ENCODE results near the gene TTLL10.

TTLL10 gene, protein sequence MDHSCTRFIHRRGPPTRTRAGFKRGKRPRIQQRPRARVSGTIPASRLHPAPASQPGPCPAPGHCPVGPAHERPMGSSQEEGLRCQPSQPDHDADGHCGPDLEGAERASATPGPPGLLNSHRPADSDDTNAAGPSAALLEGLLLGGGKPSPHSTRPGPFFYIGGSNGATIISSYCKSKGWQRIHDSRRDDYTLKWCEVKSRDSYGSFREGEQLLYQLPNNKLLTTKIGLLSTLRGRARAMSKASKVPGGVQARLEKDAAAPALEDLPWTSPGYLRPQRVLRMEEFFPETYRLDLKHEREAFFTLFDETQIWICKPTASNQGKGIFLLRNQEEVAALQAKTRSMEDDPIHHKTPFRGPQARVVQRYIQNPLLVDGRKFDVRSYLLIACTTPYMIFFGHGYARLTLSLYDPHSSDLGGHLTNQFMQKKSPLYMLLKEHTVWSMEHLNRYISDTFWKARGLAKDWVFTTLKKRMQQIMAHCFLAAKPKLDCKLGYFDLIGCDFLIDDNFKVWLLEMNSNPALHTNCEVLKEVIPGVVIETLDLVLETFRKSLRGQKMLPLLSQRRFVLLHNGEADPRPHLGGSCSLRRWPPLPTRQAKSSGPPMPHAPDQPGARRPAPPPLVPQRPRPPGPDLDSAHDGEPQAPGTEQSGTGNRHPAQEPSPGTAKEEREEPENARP

DNA sequence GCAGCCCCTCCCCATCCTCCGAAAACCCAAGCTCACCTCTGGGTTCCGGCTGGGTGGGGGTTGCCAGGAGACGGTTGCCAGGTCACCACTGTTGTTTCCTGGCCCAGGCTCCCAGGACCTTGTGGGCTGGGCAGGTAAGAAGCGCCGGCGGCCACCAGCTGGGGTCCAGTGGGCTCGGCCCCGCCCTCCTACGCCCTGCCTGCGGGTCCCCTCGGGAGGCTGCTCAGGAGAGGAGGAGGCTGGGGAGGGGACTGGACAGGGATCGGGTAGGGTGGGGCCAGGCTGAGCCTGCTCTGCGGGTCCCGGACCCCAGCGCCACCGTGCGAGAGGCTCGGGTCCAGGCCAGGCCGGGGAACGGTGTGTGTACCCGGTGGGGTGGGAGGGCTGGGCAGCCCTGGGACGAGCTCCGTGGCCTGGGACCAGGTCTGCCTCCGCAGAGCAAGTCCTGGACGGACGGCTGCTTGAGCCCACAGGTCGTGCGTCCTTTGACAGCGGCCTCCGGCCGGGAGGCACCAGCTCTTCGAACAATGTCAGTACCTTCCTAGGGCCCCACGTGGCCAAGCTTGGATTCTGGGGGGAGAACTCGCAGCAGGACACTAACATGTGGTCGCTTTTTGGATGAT, at the start of gene TTLL10:
Gene TTLL10 (plus strand): TSS at position 88 of the 623 bp plus-strand sequence. CDS start 5,336 bp downstream, outside the sequence.
- in situ Hi-C loops (cut with HindIII; ENCODE audit: low sequenced_read_pairs): loop anchor here (5.0 kb wide), 1 partner anchor 47 kb away; no protein-coding TSS in a partner anchor

GRCh38 chr1:1124508-1124785, 49.2 kb upstream of the TTLL10 start:
- in situ Hi-C loops (cut with HindIII; ENCODE audit: low sequenced_read_pairs): no loop called here

DNA sequence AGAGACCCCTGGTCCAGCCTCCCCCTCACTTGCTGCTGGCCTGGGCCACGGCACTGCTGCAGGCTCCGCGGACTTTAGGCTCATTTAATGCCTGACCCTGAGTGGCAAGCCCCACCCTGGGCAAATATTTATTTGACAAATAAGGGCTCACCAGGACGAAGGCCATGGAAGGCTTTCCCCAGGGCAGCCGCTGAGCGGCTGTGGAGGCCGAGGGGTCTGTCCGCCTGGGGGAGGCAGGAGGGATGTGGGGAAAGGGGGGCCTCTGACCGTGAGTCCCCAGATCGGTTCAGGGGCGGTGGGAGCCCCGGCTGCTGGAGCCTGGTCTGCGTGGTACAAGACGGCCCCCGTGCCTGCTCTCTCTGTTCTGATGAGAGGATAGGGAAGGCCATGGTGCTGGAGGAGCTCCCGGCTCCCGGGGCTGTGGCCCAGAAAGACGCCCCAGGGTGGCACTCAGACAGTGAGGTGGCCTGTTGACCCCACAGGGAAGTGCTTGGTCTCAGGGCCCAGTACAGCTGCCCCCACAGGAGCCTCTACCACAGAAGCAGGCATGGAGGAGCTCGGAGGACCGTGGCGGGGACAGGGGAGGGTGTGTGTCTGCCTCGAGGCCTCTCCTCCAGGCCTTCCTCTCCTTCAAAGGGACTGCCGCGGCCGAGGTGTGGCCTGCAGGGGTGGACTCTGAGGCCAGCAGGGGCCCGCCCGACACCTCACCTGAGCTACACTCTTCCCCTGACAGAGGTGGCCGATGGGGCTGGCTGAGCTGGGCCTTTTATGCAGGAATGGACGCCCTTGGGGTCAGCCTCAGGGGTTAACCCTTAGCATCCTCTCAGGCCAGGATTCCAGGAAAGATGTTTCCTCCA, 48.7 kb upstream of the TTLL10 start:
- in situ Hi-C loops (cut with HindIII; ENCODE audit: low sequenced_read_pairs): loop anchor here (5.0 kb wide), 2 partner anchors 47 to 97 kb away; partner anchors contain the start of gene TTLL10

GRCh38 chr1:1125945-1126344, 47.7 kb upstream of the TTLL10 start:
- in situ Hi-C loops (cut with HindIII; ENCODE audit: low sequenced_read_pairs): loop anchor here (5.0 kb wide), 2 partner anchors 46 to 96 kb away; partner anchors contain the start of gene TTLL10

- in situ Hi-C loops (cut with HindIII; ENCODE audit: low sequenced_read_pairs): loop anchor here (5.0 kb wide), 2 partner anchors 44 to 94 kb away; partner anchors contain the start of gene TTLL10
Measured at GRCh38 chr1:1127551-1128451, 45.9 kb upstream of the TTLL10 start.

- in situ Hi-C loops (cut with HindIII; ENCODE audit: low sequenced_read_pairs): loop anchor here (5.0 kb wide), 2 partner anchors 44 to 94 kb away; partner anchors contain the start of gene TTLL10
Measured at GRCh38 chr1:1128454-1129139, 45.1 kb upstream of the TTLL10 start.

DNA sequence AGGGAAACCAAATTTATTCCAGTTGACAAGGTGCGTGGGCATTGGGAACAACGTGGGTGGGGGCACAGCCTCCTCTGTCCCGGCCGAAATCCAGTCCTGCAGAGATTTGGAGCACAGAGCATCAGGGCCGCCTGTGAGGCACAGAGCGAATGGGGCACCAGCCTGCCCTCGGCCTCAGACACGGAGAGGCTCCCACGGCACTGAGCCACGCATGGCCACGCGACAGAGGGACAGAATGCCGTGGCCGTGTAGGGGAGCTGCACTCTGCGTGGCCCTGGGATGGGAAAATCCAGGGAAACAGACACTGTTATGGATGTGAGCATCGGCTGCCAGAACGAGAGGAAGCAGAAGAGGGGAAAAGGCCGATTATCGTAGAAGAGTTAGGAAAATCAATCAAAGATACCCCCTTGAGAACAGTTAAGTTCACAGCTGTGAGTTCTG, 44.3 kb upstream of the TTLL10 start:
- in situ Hi-C loops (cut with HindIII; ENCODE audit: low sequenced_read_pairs): loop anchor here (5.0 kb wide), 2 partner anchors 43 to 93 kb away; partner anchors contain the start of gene TTLL10

DNA sequence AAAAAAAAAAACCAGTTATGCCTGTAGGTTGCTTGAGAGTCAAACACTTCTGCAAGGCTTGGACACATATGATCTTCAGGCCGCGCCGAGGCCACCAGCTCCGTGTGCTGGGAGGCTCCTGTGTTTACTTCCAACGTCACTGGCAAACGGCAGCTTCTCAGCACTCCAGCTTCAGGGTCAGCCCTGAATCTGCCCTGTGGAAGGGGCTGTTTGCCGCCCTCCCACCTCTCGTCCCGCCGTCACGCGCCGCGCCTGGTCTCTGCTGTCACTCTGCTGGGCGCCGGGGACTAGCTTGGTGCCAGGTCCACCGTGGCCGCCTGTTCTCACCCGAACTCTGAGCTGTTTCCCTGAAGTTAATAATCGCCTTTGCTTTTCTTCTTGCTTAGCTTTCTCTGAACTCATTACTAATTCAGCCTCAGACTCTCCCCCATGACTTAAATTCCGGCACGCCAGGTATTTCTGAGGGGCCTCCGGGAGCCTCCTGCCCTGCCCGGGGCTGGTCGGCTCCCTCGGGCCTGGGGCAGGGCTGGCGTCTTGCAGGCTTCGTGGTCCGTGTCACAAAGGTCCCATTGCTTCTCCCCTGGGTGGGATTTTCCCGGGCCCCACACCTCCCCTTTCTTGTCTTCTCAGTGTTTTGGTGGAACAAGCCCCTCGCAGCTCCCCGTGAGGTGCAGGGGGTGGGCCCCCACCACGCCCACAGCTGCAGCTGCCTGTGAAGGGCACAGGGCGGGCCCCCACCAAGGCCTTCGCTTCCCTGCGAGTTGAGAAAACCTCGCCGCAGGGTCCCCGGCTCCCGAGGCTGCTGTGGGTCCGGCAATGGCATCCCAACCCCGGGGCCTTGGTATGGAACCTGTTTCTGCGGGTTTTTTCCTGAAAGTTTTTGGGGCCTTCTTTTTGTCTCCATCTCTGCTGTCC, 43.2 kb upstream of the TTLL10 start:
- in situ Hi-C loops (cut with HindIII; ENCODE audit: low sequenced_read_pairs): no loop called here

DNA sequence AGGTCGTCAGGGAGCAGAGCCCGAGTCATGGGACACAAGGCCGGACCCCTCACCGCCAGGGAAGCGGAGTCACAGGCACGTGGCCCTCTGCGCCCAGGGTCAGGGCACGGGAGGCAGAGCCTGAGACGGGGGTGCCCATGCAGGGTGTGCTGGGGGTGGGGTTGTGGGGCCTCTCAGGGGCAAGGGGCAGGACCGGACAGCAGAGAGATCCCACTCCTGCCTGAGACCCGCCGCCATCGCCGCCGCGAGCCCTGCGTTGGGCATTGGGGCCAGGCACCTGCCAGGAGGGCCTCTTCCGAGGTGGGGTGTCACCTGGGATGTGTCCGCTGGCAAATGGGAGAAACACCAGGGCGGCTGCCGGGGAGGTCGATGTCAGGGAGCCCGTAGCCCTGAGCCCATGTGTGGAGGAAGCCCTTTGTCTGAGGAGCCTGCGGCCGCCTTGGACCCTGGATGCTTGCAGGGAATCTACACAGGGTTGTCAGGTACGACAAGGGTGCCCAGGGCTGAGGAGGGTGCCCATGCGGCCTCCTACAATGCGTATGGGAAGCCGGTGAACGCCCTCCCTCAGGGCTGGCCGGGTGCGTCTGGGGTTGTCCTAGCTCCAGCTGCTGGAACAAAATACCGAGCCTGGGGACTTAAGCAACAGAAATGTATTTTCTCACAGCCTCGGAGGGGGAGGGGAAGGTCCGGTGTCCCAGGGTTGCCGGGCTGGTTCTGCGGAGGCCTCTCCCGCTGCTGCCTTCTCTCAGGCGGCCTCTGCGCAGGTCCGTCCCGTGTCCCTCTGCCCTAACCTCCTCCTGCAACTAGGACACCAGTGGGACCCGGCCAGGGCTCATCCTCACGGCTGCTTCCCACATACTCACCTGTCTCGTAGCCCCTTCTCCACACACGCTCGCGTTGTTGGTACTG, 41.4 kb upstream of the TTLL10 start:
- in situ Hi-C loops (cut with HindIII; ENCODE audit: low sequenced_read_pairs): no loop called here

DNA sequence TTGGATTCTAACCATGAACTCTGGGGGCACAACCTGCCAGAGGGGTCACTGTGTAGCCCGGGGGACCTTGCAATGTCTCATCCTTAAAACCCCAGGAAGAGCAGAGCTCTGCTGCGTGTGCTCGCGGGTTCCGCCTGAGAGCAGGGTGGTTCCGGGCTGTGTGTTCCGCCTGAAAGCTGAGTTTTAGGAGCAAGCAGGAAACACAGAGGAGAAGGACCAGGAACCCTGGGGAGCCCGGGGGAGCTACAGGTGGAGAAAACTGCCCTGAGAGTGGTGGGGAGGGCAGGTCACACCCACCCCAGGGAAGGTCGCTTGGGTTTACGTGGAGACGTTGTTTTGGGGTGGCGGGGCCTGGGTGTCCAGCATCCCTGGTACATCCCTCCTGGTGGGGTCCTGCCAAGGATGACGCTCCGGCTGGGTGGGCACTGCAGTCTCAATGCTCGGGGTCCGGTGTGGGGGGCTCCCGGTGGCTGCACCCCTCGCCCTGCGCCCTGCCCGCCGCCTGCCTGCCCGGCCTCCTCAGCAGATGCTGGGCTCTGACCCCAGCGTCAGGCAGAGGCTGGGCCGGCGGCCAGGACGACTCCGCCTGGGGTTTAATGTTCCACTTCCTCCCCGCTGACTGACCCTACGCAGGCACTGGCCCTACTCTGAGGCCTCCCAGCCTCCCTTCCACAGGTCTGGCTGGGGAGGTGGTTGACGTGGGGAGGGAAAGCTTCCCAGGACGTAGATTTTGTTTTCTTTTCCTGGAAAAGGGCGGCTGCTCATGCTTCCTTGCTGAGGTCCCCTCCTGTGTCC, 40.5 kb upstream of the TTLL10 start:
- in situ Hi-C loops (cut with HindIII; ENCODE audit: low sequenced_read_pairs): no loop called here

DNA sequence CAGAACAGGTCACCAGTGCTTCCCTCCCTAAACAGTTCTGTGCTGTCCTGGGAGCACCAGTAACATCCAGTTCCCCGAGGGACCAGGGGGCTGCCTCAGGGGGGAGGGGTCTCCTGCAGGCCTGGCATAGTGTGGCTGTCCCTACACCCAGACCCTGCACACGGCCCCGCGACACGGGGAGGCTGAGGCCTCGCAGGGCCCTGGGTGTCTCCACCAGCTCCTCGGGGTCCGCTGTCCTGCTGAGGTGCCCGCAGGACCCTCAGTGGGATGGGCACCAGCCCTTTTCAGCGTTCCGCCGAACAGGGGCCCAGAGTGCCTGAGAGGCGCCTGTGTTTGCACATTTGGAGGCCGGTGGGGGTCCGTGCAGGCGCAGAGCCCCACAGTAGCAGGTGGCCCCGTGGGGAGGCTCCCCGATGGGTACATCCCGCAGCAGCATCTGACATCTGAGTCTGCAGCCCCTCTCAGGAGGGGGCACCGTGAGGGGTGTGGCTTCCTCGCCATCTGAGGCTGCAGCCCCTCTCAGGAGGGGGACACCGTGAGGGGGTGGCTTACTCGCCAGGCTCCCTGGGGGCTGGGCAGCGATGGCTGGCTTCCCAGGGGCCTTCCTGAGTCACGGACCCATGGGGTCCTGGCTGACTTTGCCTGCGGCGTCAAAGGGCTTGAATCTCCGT, 39.2 kb upstream of the TTLL10 start:
- in situ Hi-C loops (cut with HindIII; ENCODE audit: low sequenced_read_pairs): no loop called here

DNA sequence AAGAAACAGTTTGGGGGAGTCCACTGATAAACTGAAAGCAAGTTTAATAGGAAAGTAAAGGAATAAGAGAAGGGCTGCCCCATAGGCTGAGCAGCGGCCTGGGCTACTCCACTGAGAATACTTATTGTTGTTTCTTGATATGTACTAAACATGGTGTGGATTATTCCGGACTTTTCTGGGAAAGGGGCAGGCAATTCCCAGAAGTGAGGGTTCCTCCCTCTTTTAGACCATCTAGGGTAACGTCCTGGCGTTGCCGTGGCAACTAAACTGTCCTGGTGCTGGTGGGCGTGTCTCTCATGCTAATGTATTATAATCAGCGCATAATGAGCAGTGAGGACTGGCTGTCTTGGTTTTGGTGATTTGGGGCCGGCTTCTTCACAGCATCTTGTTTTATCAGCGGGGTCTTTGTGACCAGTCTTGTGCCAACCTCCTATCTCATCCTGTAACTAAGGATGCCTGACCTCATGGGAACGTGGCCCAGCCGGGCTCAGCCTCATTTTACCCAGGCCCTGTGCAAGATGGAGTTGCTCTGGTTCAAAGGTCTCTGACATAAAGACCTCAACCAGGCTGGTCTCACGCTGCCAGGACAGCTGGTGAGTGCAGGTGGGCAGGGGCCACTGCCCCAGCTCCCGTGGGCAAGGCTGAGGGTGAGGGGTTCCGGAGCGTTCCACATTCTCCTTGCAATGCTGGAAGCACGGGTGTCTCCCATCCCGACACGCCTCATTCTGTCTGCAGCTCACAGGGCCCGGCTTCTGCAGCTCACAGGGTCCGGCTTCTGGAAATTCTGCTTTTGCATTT, 38.1 kb upstream of the TTLL10 start:
- in situ Hi-C loops (cut with HindIII; ENCODE audit: low sequenced_read_pairs): no loop called here

GRCh38 chr1:1136547-1137230, 37.0 kb upstream of the TTLL10 start:
- in situ Hi-C loops (cut with HindIII; ENCODE audit: low sequenced_read_pairs): no loop called here

All from endothelial cell of hepatic sinusoid (primary cell).